ENCODE data around the gene PAQR9. TPM values are rescaled to one million over a fixed set of nuclear protein-coding genes. Genes with fewer than 3 reads are reported as not detected.

Gene PAQR9
- polyA plus RNA-seq, 2 of the 4 experiments (the other 2 are of a cell fraction) = 3.0 to 3.1 TPM

Small RNA genes lying within 50 kb of the gene (small RNA-seq; reads per million reads assigned to genes)
- gene AC021074.2 = 0 to 1.9 (median 0) reads per million in 6 experiments

Other genes with a start within 250 kb of the PAQR9 start
- gene TRPC1, start 239.6 kb downstream of the PAQR9 start, polyA plus RNA-seq (2011; rRNA removed) = 26.1 and 32.2 TPM in 2 replicates
- gene TRPC1, start 239.6 kb downstream of the PAQR9 start, polyA plus RNA-seq (2017; fragmentation: RNase III; extraction: RNeasy Plus Mini Kit Qiagen cat#74134 plus additional on column Dnase treatment) = 10.1 to 11.8 TPM (median 10.3 TPM) in 3 replicates
- 36.3 and 43.9 TPM in 2 replicates for gene PCOLCE2, start 74.6 kb downstream of the PAQR9 start, polyA plus RNA-seq (2011; rRNA removed)
- gene PCOLCE2, start 74.6 kb downstream of the PAQR9 start, polyA plus RNA-seq (2017; fragmentation: RNase III; extraction: RNeasy Plus Mini Kit Qiagen cat#74134 plus additional on column Dnase treatment) = 38.5 to 41.6 TPM (median 41.0 TPM) in 3 replicates
- 109 and 166 TPM in 2 replicates for gene U2SURP, start 37.9 kb upstream of the PAQR9 start, polyA plus RNA-seq (2011; rRNA removed)
- 87.8 to 104 TPM (median 90.1 TPM) in 3 replicates for gene U2SURP, start 37.9 kb upstream of the PAQR9 start, polyA plus RNA-seq (2017; fragmentation: RNase III; extraction: RNeasy Plus Mini Kit Qiagen cat#74134 plus additional on column Dnase treatment)
- 0.04 and 0.08 TPM in 2 replicates for gene CHST2, start 156.1 kb upstream of the PAQR9 start, polyA plus RNA-seq (2011; rRNA removed)
- 0.17 to 0.28 TPM (median 0.26 TPM) in 3 replicates for gene CHST2, start 156.1 kb upstream of the PAQR9 start, polyA plus RNA-seq (2017; fragmentation: RNase III; extraction: RNeasy Plus Mini Kit Qiagen cat#74134 plus additional on column Dnase treatment)